K562 (cell line): ENCODE results near the gene SOCS3. TPM values are rescaled to one million over a fixed set of nuclear protein-coding genes. Genes with fewer than 3 reads are reported as not detected.

Source experiments
- ATF6 ChIP-seq: sonication (generic); formaldehyde crosslinking; IDR thresholded peaks from 2 replicates; pipeline ENCODE4 v1.4.0; 2020; ENCODE audit warnings: mild to moderate bottlenecking, missing genetic modification reagents
- CREB3L1 ChIP-seq: fragments of 450-650 bp; IDR thresholded peaks from 2 replicates; pipeline ENCODE4 v1.6.1; 2014; ENCODE audit warnings: low read depth, mild to moderate bottlenecking, moderate library complexity, borderline replicate concordance
- EHMT2 ChIP-seq: fragments of 450-650 bp; IDR thresholded peaks from 2 replicates; pipeline ENCODE4 v1.6.1; 2018; ENCODE audit warnings: antibody characterized with exemption
- ETV6 ChIP-seq, 3 experiments: fragments of 150-350 bp in 1 of 3; sonication (generic) in 1 of 3; formaldehyde crosslinking in 1 of 3; IDR thresholded peaks; 2 replicates each; pipeline versions ENCODE4 v1.6.1 to v1.8.0; 2014 to 2022; ENCODE audit warnings: borderline replicate concordance in 2 of 3, low read depth in 2 of 3, antibody characterized with exemption in 1 of 3, low read length in 1 of 3, mild to moderate bottlenecking in 1 of 3, missing genetic modification reagents in 1 of 3
- GTF2B ChIP-seq: IDR thresholded peaks from 2 replicates; pipeline ENCODE4 v1.6.1; 2011; ENCODE audit not compliant: insufficient read length; ENCODE audit errors: extremely low read depth
- ID3 ChIP-seq, 2 experiments: fragments of 250-450 bp in 1 of 2; fragments of 450-650 bp in 1 of 2; sonication (Bioruptor Pico) in 1 of 2; IDR thresholded peaks; 2 replicates each; pipeline versions ENCODE4 v1.6.1 to v1.8.0; 2016 to 2021; ENCODE audit warnings: mild to moderate bottlenecking in 2 of 2, moderate library complexity in 2 of 2, missing compliant biosample characterization in 1 of 2, missing genetic modification characterization in 1 of 2
- MIER1 ChIP-seq: fragments of 450-650 bp; IDR thresholded peaks from 2 replicates; pipeline ENCODE4 v1.6.1; 2016; ENCODE audit warnings: antibody characterized with exemption, mild to moderate bottlenecking, low read depth
- MYBL2 ChIP-seq, 2 experiments: fragments of 450-650 bp in 1 of 2; sonication (generic) in 1 of 2; formaldehyde crosslinking in 1 of 2; IDR thresholded peaks; 2 replicates each; pipeline versions ENCODE4 v1.6.1 to v1.8.1; 2017 to 2022; ENCODE audit warnings: borderline replicate concordance in 1 of 2, inconsistent platforms in 1 of 2, low read depth in 1 of 2, mild to moderate bottlenecking in 1 of 2, missing genetic modification reagents in 1 of 2, moderate library complexity in 1 of 2
- RFX1 ChIP-seq: fragments of 450-650 bp; IDR thresholded peaks from 2 replicates; pipeline ENCODE4 v1.6.1; 2016; ENCODE audit warnings: mild to moderate bottlenecking, moderate library complexity
- SAFB ChIP-seq: fragments of 200-400 bp; formaldehyde crosslinking; IDR thresholded peaks from 2 replicates; pipeline ENCODE4 v1.6.1; 2017; ENCODE audit warnings: low read depth, low read length, borderline replicate concordance
- SMAD4 ChIP-seq: fragments of 250-450 bp; sonication (Bioruptor Pico); conservative IDR thresholded peaks from 2 replicates; pipeline ENCODE4 v1.8.0; 2021; ENCODE audit warnings: inconsistent platforms, mild to moderate bottlenecking, moderate library complexity
- SRSF1 ChIP-seq: fragments of 200-400 bp; formaldehyde crosslinking; IDR thresholded peaks from 2 replicates; pipeline ENCODE4 v1.6.1; 2017; ENCODE audit warnings: mild to moderate bottlenecking, low read depth, low read length, moderate library complexity
- STAT5A ChIP-seq: IDR thresholded peaks from 2 replicates; pipeline ENCODE4 v1.6.1; 2012; ENCODE audit warnings: low read length, inconsistent platforms, borderline replicate concordance
- ZC3H4 ChIP-seq: sonication (generic); formaldehyde crosslinking; IDR thresholded peaks from 2 replicates; pipeline ENCODE4 v1.9.0; 2021; ENCODE audit warnings: missing genetic modification reagents, borderline replicate concordance
- ZNF274 ChIP-seq: IDR thresholded peaks from 2 replicates; pipeline ENCODE4 v1.6.1; 2011; ENCODE audit warnings: low read depth, mild to moderate bottlenecking, low read length, moderate library complexity, borderline replicate concordance
- ZNF511 ChIP-seq: sonication (generic); formaldehyde crosslinking; IDR thresholded peaks from 2 replicates; pipeline ENCODE4 v1.8.0; 2022; ENCODE audit warnings: mild to moderate bottlenecking, missing genetic modification reagents
- ZNF589 ChIP-seq: fragments of 200-800 bp; sonication (Bioruptor generic); IDR thresholded peaks from 2 replicates; pipeline ENCODE4 v1.6.1; 2016; ENCODE audit warnings: low read depth, missing genetic modification characterization, missing compliant biosample characterization
- ZSCAN32 ChIP-seq: fragments of 450-650 bp; formaldehyde crosslinking; IDR thresholded peaks from 2 replicates; pipeline ENCODE4 v1.4.0; 2020; ENCODE audit warnings: mild to moderate bottlenecking, moderate library complexity
- polyA plus RNA-seq, 8 experiments: library from polyadenylated mRNA; depleted of rRNA in 4 of 8; stranded (reverse) in 5 of 8; unstranded in 3 of 8; fragments of >200 nt; fragmentation: Nextera tagmentation in 2 of 8; fragmentation: Illumina TruSeq in 1 of 8; extraction: Ambion mirVana in 2 of 8; extraction: Trizol in 1 of 8; gene quantifications; 2 replicates each; pipeline versions ENCODE4 v1.2.1 to v1.2.3, GENCODE V29; 2011 to 2014; ENCODE audit warnings: inconsistent platforms in 1 of 8, missing spikeins in 1 of 8
- total RNA-seq, 7 experiments: library from RNA; depleted of rRNA in 6 of 7; stranded (reverse); fragments of >200 nt in 6 of 7; fragmentation: Illumina TruSeq in 2 of 7; extraction: Trizol in 2 of 7; gene quantifications; 2 replicates each; pipeline versions ENCODE4 v1.2.1 to v1.2.3, GENCODE V29; 2011 to 2021; ENCODE audit warnings: low replicate concordance in 1 of 7

The SOCS3 gene
- total and polyA plus RNA-seq, 9 of the 15 experiments (the other 6 are each of a cell fraction or from before 2014, with no cell fraction given): 0.56 to 38.9 (median 13.7) TPM

GRCh38 chr17:78378225-78379130 is 18.6 kb upstream of the SOCS3 start, which contains the start of gene PGS1 (continued):
- TF ChIP-seq ZNF589 (CRISPR knock-in tag) (no peak), SMAD4 (CRISPR knock-in tag) (peak; percentile 63), ATF6 (CRISPR knock-in tag) (0 out of 2 replicates have a peak, but pooled peaks have one; percentile 89), MYBL2 (IDR thresholded peaks at IDR 0.05; ENCODE audit: low read depth) (no peak), MYBL2 (CRISPR knock-in tag; IDR thresholded peaks at IDR 0.05; ENCODE audit: borderline replicate concordance) (no peak), ZNF511 (peak; percentile 37), MIER1 (no peak), ETV6 (IDR thresholded peaks at IDR 0.05; ENCODE audit: borderline replicate concordance in 1 of 2, low read depth in 2 of 2, low read length in 1 of 2) (peak in 1 of 2 experiments; percentile 68; a peak in 2 of 4 replicates), ETV6 (CRISPR knock-in tag; IDR thresholded peaks at IDR 0.05; ENCODE audit: borderline replicate concordance) (no peak), EHMT2 (no peak), CREB3L1 (peak; percentile 29; the same call in 1 of the 2 replicates), STAT5A (no peak), GTF2B (no peak), SRSF1 (no peak), ZNF274 (no peak), ID3 (CRISPR knock-in tag; IDR thresholded peaks at IDR 0.05) (no peak), ID3 (tag; IDR thresholded peaks at IDR 0.05) (no peak; the same call in none of the 2 replicates), ZC3H4 (CRISPR knock-in tag) (no peak), SAFB (no peak), RFX1 (no peak), ZSCAN32 (CRISPR knock-in tag) (no peak)
